Embryonic facial prominence (tissue), 1 donor: ENCODE results near the gene CEP164.
"Not testable (repeated sequence)": the region's sequence is repeated elsewhere in the genome, so short reads cannot be mapped to it uniquely, and the experiment has no call there.

Experiments
- DNase-seq: peaks from one replicate; pipeline ENCODE4 v3.0.0-alpha.2; 2016; ENCODE audit errors: extremely low spot score

The CEP164 gene

DNA sequence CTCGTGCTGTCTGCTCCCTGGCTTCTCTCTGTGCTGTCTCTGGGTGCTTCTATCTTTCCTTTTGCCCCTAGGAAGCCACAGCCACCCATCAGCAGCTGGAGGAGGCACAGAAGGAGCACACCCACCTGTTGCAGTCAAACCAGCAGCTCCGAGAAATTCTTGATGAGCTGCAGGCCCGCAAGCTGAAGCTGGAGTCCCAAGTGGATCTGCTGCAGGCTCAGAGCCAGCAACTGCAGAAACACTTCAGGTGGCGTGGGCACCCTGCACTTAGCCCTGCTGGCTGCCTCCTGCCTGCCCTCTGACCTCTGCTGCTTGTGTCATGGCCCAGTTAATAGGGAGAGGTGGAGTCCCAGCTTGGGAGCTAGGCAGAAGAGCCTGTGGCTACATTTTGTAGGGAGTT, 67.8 kb downstream of the CEP164 start:
- DNase-seq = no peak

DNA sequence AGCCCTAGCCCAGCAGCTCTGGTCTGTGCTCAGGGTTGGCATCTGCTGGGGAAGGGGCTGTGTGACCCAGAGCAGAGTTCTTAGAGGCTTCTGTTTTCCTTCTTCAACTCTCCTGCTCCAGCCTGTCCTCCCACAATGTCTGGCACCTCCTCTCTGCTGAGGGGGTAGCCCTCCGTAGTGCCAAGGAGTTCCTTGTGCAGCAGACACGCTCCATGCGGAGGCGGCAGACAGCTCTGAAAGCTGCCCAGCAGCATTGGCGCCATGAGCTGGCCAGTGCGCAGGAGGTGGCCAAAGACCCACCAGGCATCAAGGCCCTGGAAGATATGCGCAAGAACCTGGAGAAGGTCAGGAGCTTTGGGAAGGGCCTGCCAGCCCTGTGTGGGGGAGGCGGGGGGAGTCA, 69.3 kb downstream of the CEP164 start:
- no peak for DNase-seq

DNA sequence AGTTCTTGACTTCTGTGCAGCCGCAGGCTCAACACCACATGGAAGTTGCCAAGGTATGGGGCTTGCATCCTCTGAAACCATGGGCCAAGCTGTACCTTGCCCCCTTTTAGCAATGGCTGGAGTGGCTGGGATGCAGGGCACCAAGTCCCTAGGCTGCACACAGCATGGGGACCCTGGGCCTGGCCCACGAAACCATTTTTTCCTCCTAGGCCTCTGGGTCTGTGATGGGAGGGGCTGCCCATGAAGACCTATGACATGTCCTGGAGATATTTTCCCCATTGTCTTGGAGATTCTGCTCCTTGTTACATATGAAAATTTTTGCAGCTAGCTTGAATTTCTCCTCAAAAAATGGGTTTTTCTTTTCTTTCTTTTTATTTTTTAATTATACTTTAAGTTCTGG, 71.0 kb downstream of the CEP164 start:
- DNase-seq = not testable (repeated sequence)

DNA sequence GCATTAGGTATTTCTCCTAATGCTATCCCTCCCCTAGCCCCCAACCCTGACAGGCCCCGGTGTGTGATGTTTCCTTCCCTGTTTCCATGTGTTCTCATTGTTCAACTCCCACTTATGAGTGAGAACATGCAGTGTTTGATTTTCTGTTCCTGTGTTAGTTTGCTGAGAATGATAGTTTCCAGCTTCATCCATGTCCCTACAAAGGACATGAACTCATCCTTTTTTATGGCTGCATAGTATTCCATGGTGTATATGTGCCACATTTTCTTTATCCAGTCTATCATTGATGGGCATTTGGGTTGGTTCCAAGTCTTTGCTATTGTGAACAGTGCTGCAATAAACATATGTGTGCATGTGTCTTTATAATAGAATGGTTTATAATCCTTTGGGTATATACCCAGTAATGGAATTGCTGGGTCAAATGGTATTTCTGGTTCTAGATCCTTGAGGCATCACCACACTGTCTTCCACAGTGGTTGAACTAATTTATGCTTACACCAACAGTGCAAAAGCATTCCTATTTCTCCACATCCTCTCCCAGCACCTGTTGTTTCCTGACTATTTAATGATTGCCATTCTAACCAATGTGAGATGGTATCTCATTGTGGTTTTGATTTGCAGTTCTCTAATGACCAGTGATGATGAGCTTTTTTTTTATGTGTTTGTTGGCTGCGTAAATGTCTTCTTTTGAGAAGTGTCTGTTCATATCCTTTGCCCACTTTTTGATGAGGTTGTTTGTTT, 71.6 kb downstream of the CEP164 start:
- DNase-seq = not testable (repeated sequence)

DNA sequence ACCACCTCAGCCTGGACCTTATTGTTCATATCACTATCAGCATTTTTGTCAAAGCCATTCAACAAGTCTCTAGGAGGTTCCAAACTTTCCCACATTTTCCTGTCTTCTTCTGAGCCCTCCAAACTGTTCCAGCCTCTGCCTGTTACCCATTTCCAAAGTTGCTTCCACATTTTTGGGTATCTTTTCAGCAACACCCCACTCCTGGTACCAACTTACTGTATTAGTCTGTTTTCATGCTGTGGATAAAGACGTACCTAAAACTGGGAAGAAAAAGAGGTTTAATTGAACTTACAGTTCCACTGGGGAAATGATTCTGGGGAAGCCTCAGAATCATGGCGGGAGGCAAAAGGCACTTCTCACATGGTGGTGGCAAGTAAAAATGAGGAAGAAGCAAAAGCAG, 78.2 kb downstream of the CEP164 start:
- not testable (repeated sequence) for DNase-seq

DNA sequence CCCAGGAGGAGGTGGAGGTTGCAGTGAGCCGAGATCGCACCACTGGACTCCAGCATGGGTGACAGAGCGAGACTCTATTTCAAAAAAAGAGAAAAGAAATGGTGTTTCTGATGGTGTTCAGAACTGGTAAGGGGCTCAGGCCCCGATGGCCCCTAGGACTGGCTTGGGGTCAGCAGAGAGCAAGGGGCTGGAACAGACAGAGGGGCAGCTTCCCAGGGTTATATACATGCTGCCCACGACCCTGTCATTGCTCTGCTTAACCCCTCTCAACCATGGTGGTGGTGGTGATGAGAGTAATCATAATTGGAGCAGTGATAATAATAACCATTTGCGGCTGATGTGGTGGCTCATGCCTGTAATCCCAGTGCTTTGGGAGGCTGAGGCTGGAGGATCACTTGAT, 79.4 kb downstream of the CEP164 start:
- DNase-seq = no peak

DNA sequence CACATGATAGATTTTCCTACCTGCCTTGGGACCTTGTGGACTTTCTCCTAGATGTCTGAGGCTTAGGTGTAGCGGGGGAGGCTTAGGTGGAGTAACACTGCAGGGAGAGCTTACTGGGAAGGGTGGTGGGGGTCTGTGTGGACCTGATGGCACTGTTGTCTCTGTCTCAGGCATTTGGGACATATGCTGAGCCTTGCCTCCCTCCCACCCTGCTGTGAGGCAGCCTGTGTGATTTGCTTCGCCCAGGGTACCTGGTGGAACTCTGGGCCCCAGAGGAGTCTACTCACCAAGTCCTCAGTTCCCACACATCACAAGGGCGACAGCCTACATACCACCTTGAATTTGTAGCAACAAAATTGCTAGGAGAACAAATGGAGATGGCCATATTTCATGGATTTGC, 80.7 kb downstream of the CEP164 start:
- no peak for DNase-seq

DNA sequence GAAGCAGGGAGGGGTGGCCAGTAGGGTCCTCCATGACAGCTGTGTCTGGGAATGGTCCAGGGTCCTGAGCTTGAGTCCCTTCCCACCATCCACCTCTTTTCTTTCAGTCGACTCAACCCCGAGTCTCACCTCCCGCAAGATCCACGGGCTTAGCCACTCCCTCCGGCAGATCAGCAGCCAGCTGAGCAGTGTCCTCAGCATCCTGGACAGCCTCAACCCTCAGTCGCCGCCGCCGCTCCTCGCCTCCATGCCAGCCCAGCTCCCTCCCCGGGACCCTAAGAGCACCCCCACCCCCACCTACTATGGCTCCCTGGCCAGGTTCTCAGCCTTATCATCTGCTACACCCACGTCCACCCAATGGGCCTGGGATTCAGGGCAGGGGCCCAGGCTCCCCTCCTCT, 81.9 kb downstream of the CEP164 start:
- DNase-seq = no peak

DNA sequence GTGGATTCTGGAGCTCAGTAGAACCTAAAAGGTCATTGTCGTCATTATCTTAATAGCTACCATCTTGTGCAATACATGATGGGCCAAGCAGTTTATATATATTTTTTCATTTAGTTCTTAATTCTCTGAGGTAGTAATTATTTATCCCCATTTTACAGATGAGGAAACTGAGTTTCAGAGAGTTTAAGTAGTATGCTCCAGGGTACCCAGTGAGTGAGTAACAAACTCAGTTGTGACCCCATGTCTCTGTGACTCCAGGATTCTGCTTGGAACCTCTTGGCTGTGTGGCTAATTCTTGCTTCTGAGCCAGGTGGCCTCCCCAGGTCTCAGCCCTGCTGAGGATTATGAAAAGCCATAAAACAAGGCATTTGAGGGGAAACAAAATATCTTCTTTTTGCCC, 82.6 kb downstream of the CEP164 start:
- no peak for DNase-seq

DNA sequence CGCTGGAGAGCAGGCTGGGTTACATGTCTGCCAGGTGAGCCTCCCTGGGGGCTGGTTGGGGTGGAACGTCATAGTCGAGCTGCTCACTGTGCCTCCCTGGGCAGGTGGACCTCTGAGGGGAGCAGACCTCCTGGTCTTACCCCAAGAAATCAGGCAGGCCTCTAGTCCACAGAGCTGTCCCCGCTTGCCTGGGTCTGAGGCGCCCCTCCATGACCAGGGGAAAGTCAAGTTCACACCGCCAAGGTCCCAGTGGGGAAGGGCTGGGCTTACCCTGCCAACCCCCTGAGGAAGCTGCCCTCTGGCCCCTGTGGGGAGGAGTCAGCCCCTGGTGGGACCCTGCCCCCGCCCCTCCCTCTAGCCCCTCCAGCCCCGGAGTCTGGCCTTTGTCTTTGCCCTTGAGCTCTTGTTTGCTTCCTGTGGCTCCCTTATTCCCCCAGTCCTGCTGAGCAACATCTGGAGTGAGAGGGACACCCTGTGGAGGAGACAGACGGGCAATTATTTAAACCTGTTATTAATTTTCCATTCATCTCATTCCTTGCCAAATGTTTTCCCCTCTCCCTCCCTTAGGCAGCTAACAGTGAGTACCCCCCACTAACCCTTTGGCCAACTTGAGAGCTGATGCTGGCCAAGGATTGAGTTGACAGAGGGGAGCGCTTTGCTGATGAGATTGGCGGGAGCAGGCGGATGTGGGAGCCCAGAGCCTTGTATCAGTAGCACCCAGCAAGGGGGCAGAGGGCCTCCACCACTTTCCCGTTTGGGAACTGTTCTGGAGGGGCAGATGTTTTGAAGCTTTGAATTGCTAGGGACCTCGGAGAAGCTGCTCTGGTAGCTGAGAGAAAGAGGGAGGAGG, 83.4 kb downstream of the CEP164 start:
- DNase-seq = no peak

DNA sequence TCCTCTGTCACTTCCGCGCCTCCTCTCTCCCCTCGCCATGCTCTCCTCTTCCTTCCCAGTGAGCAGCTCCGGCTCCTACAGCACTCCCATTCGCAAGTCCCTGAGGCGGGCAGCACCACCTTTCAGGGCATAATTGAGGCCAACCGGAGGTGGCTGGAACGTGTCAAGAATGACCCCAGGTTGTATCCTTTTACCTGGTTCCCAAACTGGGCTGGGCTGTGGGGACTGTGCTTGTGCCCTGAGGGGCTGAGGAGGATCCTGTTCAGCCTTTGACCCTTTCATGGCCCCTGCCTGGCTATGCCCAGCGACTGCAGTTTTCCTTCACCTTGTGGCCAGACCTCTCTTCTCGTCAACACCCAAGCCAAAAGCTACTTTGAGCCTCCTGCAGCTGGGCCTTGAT, 84.1 kb downstream of the CEP164 start:
- DNase-seq = no peak

DNA sequence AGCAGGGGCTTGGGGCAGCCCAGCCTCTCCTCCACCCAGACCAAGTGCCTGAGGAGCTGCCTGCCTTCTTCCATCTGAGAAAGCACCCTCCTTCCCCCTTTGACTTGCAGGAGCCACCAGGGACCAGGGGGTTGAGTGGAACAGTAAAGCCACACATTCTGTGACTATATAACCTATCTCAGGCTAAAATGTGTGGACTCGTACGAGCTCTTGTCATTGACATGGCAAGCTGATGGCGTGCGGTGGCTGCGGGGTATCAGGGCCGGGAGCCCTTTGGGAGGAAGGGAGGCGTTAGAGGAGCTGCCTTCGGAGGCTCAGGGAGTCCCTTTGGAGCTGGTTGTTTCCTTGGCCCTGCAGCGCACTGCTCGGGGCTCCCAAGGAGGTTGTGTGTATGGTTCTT, 84.5 kb downstream of the CEP164 start:
- DNase-seq = no peak

DNA sequence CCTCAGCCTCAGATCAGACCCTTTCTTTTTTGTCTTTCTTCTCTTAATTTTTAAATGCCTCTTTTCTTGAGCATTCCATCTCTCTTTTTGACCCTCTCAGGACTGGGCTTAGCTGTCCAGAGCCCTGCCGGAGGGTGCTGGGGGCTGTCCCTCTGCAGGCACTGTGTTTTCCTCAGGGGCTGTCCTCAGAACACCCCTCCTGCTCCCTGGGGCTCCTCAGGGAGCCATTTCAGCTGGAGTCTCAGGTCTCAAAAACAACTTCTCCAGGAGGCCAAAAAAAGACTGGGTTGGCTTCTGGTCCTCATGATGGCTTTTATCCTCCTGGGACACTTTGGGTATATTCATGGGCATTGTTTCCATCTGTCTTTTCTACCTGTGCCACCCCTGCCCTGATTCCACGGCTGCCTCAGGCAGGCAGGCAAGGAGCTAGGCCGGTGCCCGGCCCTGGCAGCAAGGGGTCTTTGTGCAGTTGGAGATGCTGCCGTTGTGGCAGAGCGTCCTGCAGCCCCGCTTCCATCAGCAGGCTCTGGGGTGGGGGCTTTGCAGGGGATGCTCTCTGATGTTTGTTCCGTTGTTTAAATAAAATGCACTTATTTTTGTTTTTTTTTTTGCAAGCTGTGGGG, 85.1 kb downstream of the CEP164 start:
- DNase-seq = no peak

DNA sequence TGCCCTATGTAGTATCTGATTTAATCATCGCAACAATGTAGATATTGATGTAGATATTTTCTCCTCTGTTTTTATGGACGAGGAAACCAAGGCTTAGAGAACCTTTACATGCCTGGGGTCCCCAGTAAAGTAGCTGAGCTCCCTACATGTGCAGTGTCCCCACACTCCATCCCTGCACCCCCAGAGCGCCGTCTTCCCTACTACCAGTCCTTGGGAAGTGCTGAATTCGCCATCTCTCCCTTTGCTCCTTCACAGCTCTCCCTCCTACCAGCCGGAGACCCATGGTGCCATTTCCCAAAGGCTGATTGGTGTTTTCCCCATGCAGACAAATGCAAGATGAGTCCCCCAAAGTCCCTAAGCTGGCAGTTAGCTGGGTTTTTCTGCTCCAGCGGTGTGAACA, 86.0 kb downstream of the CEP164 start:
- DNase-seq = no peak

DNA sequence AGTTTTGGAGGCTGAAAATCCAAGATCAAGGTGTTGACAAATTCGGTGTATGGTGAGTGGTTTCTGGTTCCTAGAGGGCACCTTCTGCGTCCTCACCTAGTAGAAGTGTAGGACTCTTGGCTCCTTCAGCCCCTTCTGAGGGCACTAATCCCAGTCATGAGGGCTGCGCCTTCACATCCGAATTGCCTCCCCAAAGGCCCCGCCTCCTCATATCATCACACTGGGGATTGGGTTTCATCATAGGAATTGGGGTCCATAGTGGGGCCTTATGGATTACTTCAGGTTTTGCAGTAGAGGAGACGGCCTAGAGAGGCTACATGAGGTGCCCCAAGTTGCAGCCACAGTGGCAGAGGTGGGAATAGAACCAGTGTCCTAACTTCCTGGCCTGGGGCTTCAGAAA, 87.1 kb downstream of the CEP164 start:
- no peak for DNase-seq

DNA sequence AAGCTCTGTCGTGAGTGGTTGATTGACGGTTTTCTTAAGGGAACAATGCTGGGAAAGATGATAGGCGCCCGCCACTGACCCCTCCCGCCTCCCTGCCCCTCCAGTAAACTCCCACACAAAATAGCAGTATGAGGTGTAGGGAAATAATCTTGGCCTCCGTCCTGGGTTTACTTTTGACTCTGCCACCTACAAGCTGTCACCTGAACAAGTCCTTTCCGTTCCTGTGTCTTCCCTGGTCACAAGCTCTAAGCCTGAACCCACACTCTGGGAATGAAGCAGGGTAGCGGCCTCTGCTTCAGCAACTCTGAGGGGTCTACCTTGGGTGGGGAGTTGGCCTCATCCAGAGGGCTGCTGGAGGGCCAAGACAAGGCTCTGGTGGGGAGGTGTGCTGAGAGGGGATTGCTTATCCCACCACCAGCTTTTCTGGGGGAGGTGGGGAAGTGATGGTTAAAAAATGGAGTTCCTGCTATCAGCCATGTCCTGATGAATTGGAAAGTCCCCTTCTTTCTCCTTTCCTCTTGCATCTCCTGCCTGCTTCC, 87.8 kb downstream of the CEP164 start:
- DNase-seq = no peak

DNA sequence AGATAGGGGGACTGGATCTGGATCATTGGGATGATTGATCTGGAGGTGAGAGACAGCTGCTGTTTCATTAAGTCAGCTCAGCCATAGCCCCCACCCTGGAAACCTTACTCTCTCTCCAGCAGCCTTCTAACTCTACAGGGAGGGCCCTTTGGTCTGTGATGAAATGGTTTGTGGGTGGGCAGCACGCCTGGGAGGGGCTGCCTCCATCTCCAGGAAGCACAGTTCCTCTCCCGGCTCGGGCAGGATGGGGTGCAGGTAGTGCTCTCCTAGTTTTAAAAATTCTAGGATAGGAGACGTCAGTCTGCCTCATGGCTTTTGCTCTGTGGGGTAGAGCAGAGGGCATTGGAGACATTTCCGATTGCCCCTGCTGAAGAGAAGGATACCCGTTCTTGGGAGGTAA, 89.7 kb downstream of the CEP164 start:
- DNase-seq = no peak

DNA sequence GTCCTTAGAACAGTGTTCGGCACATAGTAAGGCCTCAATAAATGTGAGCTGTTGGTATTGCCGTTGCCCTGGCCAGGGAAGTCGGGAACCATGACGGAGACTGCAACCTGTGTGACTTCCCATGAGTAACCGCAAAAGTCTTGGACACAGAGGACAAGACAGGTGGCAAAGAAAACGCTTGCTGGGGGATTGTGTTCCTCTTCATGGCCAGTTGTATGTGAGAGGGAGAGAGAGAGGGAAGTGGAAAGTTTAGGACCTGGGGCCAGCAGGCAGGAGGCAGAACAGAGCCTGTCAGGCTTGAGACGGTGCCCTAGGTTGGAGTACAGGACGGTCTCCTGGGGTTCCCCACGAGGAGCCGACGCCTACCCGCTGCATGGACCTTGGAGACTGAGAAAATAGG, 90.2 kb downstream of the CEP164 start:
- DNase-seq = no peak

DNA sequence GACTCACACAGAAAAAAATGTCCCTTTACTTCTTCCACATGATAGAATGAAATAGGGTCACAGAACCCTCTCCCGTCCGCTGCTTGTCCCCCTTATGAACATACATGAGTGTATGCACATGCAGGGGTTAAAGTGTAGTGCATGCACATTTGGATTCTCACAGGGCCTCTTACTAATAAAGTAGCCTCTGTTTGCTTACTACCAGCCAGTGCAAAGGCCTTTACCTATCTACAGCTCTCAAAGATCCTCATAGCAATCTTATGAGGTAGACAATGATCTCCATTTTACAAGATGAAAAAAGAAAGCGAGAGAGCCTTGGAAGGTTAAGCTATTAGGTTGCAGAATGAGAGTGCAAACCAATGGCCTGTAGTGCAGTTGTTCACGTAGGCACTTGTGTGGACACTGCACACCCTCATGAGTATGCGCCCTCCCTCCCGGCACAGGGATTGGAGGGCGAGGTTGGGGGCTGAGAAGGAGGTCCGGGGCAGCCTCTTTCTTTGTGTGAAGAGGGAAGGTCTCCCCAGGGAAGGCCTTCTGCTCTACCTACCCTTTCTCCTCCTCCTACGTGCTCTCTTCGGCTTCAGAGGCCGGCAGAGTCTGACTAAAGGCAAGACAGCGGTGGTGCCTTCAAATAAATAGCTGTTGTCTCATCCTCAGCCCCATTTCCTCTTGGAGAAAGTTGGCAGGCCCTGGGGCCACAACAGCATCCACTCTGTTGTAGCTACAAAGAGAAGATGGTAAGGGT, 91.3 kb downstream of the CEP164 start:
- no peak for DNase-seq

DNA sequence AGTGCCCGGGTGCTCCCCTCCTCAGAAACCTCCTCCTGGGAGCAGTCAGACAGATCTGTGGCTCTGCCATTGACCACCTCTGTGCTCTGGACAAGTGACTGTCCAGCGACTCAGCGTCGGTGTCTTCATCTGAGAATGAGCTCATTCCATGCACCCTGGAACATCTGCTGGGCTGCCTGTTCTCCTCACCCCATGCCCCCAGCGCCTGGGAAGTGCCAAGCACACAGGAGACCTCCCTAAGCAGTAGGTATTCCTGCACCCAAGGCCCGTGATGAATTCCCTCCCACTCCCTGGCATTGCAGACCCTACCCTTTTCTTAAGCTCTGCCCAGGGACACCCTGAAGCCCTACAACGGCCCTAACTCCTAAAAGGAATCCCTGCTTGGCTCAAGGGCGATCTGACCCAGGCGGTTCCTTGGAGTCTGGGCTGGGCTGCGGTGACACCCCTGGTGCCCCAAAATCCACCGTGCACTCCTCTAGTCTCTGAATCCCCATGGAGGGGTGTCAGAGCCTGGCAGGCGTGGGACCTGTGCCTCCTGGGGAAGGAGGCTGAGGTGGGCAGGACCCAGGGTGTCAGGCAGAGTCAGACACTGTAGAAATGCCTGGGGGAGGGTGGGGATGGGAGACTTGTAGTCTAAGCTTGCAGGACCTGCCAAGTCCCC, 92.0 kb downstream of the CEP164 start:
- DNase-seq = no peak

DNA sequence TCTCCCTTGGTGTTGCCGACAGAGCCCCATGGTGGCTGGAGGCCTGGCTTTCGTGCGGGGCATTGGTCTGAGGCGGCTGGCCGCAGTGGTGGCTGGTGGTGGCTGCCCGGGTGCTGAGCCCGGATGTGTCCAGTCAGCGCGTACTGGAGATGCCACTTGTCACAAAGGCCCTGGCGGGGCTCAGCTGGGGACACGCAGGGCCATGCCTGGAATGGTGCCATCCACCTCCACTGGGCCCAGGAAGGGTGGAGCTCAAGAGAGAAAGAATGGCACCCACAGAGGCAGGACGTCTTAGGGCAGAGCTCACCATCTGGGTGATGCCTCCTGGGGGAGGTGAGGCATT, 92.5 kb downstream of the CEP164 start:
- no peak for DNase-seq
